OCI-M1 (cell line): Measurements from ENCODE around the gene PDE6B.
"Not testable (repeated sequence)": the region's sequence is repeated elsewhere in the genome, so short reads cannot be mapped to it uniquely, and the experiment has no call there.

Source experiments
- DNase-seq: peaks from one replicate; lab custom pipeline; 2025; lab: John Stamatoyannopoulos, UW

PDE6B gene

GRCh38 chr4:656436-657337 lies 31.3 kb downstream of the PDE6B start:
- DNase-seq: no peak

- DNase-seq: no peak
Observed at GRCh38 chr4:657338-657833, 32.0 kb downstream of the PDE6B start.

GRCh38 chr4:657834-658667 lies 32.7 kb downstream of the PDE6B start:
- DNase-seq: no peak

GRCh38 chr4:658681-659667 lies 33.6 kb downstream of the PDE6B start:
- DNase-seq: no peak

GRCh38 chr4:659851-660250 lies 34.5 kb downstream of the PDE6B start:
- DNase-seq: no peak

- no peak for DNase-seq
Observed at GRCh38 chr4:660401-660800, 35.0 kb downstream of the PDE6B start.

GRCh38 chr4:661231-661630 lies 35.9 kb downstream of the PDE6B start:
- no peak for DNase-seq

GRCh38 chr4:661881-662761 lies 36.7 kb downstream of the PDE6B start:
- DNase-seq: no peak

GRCh38 chr4:663046-663437 lies 37.7 kb downstream of the PDE6B start:
- DNase-seq: no peak

- DNase-seq: peak; percentile 65
Observed at GRCh38 chr4:663438-664428, 38.4 kb downstream of the PDE6B start.

GRCh38 chr4:664713-665231 lies 39.4 kb downstream of the PDE6B start:
- no peak for DNase-seq

GRCh38 chr4:665381-665750 lies 40.0 kb downstream of the PDE6B start:
- no peak for DNase-seq

GRCh38 chr4:665751-666435 lies 40.5 kb downstream of the PDE6B start:
- no peak for DNase-seq

GRCh38 chr4:666436-666810 lies 41.0 kb downstream of the PDE6B start:
- DNase-seq: no peak

GRCh38 chr4:666822-667544 lies 41.6 kb downstream of the PDE6B start:
- DNase-seq: no peak

- no peak for DNase-seq
Observed at GRCh38 chr4:667545-667925, 42.2 kb downstream of the PDE6B start.

- not testable (repeated sequence) for DNase-seq
Observed at GRCh38 chr4:668219-668618, 42.8 kb downstream of the PDE6B start.
